HL-60/S4 treated with retinoic acid at 250 ng/mL for 4 days and 3 days (cell line): Measurements from ENCODE around the gene TBRG4.

Source experiments
- in situ Hi-C: fragments of 300-500 bp; cut with MboI; formaldehyde crosslinking; loops from 2 replicates; pipeline ENCODE4 v1.7.0; 2022; ENCODE audit warnings: low sequenced_read_pairs

Gene TBRG4

GRCh38 chr7:45080265-45080957 is 31.1 kb downstream of the TBRG4 start:
- in situ Hi-C loops = no loop called here

DNA sequence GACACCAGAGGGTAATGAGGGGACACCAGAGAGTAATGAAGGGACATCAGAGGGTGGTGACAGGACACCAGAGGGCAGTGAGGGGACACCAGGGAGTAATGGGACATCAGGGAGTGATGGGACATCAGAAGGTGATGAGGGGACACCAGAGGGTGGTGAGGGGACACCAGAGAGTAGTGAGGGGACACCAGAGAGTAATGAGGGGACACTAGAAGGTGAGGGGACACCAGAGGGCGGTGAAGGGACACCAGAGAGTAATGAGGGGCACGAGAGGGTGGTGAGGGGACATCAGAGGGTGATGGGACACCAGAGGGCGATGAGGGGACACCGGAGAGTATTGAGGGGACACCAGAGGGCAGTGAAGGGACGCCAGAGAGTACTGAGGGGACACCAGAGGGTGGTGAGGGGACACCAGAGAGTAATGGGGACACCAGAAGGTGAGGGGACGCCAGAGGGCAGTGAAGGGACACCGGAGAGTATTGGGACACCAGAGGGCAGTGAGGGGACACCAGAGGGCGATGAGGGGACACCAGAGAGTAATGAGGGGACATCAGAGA is 33.3 kb downstream of the TBRG4 start:
- in situ Hi-C loops = no loop called here

- in situ Hi-C loops = no loop called here
These were observed 33.9 kb downstream of the TBRG4 start for GRCh38 chr7:45077579-45077978.

DNA sequence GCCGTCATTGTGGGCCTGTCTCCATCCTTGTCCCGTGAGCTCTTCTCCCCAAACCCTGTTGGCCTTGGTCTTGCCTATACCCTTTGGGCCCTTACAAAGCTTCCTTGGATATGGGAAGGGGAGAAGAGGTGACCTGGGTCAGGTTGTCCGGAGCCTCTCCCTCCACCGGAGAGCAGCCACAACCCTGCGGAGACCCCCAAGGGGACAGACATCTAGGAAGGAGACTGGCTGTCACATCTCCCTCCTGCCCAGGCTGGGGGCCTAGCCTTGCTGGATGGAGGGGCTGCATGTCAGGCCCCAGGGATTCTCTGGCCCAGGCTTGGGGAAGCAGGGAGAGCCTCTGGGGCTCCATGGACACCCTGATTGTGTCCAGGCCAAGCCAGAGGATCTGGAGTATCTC is 34.6 kb downstream of the TBRG4 start:
- in situ Hi-C loops = no loop called here

DNA sequence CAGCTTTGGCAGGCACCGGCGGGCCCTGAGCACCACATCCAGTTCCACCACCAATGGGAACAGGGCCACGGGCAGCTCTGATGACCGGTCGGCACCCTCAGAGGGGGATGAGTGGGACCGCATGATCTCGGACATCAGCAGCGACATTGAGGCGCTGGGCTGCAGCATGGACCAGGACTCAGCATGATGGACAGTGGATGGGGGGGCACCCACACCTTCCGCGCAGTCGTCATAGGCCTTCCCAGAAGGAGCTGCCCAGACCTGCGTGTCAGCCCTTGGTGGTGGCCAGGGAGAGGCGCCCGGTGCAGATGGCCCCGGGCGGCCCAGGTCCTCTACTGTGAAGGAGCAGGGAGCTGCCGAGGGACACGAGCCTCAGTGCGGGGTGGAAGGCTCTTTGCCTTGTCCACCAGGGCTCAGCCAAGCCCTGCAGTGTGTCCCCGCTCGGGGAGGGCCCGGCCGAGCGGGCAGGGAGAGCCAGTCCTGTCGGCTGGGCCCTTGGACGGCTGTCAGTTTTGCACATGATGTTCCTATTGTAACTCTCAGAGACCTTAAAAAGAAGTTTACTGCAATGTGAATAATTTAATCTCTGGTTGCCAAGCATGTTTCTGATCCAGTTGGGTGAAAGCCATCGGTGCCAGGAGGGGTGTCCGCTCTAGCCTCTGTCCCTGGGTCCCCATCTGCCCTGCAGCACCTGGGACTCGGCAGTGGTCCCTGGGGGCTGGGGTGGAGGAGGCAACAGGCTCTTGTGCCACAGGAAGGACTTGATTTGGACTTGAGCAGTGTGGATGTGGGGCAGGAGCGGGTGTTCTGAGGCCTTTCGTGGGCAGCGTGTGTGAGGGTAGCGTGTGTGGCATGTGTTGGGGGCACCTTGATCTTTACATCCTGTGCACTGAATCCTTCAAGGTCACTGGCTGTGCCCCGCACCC is 35.4 kb downstream of the TBRG4 start:
- in situ Hi-C loops = no loop called here

DNA sequence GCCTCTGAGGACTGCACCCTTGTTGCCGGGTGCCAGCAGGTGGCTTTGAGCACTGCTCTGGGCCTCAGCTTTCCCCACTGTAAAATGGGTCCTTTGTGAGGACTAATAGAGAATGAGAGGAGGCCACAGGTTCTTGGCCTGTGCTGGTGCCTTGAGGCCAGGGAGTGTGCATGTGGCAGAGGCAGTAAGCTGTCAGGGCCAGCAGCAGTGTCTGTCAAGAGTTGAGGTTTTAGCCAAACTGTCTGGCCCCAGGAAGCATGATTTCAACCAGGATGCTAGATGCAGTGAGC is 36.2 kb downstream of the TBRG4 start:
- in situ Hi-C loops = no loop called here

- in situ Hi-C loops = no loop called here
These were observed 36.8 kb downstream of the TBRG4 start for GRCh38 chr7:45074528-45075354.

GRCh38 chr7:45073786-45074527 is 37.5 kb downstream of the TBRG4 start:
- in situ Hi-C loops = no loop called here

GRCh38 chr7:45073031-45073785 is 38.3 kb downstream of the TBRG4 start:
- in situ Hi-C loops = no loop called here

DNA sequence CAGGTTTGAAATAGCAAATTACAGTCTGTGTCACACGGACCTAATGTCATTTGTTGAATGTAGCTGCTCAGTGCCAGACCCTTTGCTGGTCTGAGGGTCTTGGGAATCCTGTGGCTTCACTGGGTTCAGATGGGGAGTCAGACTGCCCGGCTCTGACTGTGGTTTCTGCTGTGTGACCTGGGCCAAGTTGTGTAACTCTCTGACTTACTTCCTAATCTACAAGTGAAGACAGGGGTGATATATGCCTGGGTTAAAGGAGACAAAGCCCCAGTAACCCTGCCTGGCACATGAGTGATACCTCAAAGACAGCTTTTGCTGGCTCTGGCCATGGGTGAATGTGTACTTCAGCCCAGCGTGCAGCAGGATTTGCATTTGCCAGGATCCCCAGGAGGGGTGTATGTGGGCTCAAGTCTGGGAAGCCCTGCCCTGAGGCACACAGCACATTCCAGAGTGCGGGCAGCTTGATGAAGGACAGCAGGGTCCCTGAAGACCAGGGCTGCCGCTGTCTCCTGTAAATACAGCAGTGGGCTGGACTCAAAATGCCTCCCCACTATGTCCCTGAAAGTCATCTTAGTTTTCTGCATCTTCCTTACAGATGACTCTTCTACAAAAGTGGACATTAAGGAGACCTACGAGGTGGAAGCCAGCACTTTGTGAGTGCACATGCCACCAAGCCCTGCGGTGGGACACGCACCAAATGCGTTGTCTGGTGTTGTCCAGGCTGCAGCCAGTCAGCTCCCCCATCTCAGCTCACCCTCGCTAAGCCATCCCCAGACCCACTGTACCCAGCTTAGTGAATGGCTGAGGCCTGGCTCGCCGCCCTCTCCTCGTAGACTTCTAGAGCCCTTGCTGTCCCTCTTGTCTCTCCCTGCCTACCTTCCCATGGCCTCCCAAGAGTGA is 39.1 kb downstream of the TBRG4 start:
- in situ Hi-C loops = no loop called here

DNA sequence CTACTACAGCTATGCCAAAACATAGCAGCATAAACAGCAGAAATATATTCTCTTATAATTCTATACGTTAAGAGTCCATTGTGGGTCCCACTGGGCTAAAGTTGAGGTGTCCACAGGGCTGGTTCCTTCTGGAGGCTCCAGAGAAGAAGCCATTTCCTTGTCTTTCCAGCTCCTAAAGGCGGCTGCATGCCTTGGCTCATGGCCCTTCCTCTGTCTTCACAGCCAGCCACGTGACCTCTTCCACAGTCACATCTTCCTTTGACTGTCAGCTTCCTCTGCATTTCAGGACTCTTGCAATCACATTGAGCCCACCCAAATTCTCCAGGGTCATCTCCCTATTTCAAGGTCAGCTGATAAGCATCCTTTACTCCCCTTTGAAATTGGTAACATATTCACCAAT is 40.0 kb downstream of the TBRG4 start:
- in situ Hi-C loops = no loop called here

DNA sequence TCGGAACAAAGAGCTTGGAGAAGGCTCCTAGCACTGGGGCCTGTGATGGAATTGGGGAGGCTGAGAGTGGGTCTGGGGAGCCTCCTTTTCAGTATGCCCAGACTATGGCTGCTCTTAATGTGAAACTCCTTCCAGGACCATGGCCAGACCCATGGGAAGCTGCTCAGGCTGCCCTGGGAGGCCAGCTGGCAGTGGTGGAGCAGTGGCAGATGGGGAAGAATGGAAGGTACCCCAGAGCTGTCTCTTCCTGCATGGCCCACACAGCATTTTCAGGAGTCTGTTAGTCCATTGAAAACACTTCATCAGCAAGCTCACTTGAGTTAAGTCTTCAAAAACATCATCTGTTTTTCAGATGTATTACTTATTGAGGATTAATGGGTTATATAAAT is 41.2 kb downstream of the TBRG4 start:
- in situ Hi-C loops = no loop called here

DNA sequence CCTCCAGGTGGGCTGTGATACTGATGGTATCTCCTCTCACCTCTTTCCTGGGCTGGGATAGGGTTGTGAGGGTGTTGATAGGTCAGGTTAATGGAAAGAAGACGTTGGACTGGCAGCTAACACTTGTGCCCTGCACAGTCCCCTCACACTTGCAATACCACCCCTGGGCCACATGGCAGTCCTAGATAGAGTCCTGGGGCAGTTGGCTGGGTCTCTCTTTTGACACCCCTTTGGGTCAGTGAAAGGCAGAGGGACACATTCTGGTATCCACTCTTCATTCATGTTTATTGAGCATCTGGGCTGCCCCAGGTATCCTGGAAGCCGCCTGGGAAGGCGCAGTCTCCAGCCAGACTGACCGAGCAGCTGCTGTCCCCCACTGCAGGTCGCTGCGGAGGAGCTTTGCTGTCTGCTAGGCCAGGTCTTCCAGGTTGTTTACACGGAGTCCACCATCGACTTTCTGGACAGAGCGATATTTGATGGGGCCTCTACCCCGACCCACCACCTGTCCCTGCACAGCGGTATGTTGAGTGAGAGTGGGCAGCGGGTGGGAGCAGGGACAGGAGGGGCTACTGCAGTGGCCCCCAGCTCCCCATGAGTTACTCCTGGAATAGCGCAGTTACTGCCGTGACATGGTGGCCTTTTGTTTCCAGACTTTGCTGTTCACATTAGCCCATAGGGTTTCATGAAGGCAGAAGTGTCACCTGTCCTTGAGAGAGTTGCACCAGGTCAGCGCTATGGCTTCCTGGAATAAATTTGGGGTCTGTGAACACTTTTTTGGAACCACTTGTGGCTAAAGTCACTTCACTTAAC is 41.8 kb downstream of the TBRG4 start:
- in situ Hi-C loops = no loop called here

- in situ Hi-C loops = no loop called here
These were observed 43.1 kb downstream of the TBRG4 start for GRCh38 chr7:45068236-45069023.

DNA sequence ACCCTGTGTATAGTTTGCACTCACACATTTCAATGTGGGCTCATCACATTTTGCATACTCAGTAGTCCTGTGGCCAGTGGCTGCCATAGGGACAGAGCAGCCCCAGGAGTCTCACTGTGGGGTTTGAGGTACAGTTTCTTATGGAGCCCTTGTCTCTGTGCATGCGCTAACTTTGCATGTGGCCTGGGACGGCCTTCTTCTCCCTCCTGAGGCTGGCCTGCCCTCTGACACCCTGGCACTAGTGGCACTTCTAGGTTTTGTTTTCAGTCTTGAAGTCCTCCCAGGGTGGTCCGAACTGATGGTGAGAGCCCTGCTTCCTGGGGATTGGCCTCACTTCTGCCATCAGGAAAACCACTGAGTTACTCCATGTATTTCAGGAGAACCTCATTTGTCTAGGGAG is 43.9 kb downstream of the TBRG4 start:
- in situ Hi-C loops = no loop called here

DNA sequence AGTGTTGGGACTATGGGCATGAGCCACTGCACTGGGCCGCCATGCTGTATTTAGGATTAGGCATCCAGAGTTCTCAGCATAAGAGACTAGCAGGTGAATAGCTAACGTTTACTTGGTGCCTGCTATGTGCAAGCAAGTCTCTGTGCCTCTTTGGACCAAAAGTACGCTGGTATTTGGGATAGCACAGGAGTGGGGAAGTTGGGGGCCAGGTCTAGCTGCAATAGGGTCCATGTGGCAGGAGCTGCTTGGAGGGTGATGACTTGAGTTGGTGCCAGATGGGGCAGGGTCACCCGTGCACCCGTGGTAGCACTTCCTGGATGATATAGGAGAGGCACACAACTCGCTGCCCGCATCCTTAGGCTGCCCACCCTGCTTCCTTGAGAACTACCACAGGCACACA is 45.1 kb downstream of the TBRG4 start:
- in situ Hi-C loops = no loop called here
